Natural killer cell (primary cell): ENCODE data around the gene KCNJ5. TPM values are rescaled to one million over a fixed set of nuclear protein-coding genes. Genes with fewer than 3 reads are reported as not detected.

Experiments
- ATAC-seq, 3 donors: fragments of 150-1000 bp in 2 of 3; fragments of 200-7000 bp in 1 of 3; cut with Tn5 transposase; 1 replicate in 1 of 3; 2 replicates in 2 of 3; pipeline ENCODE4 v1.10.0; 2021; ENCODE audit warnings: mild to moderate bottlenecking in 2 of 3, moderate library complexity in 2 of 3
- DNase-seq, 2 donors: peaks; one replicate each; pipeline versions ENCODE4 v3.0.0 to v3.0.0-alpha.2; 2013 to 2021; ENCODE audit warnings: mixed read lengths in 1 of 2
- H3K27ac ChIP-seq: one replicate; pipeline ENCODE4 v1.5.1; 2013; ENCODE audit warnings: mild to moderate bottlenecking, low read length
- H3K27me3 ChIP-seq: one replicate; pipeline ENCODE4 v1.6.1; 2013; ENCODE audit warnings: low read length; ENCODE audit not compliant: control insufficient read depth, insufficient read depth
- H3K36me3 ChIP-seq: one replicate; pipeline ENCODE4 v1.6.1; 2013; ENCODE audit warnings: low read length; ENCODE audit not compliant: control insufficient read depth, insufficient read depth
- H3K4me1 ChIP-seq: one replicate; pipeline ENCODE4 v1.6.1; 2013; ENCODE audit warnings: low read length; ENCODE audit not compliant: control insufficient read depth, insufficient read depth
- H3K4me3 ChIP-seq: one replicate; pipeline ENCODE4 v1.5.1; 2013; ENCODE audit warnings: low read length
- H3K9me3 ChIP-seq: one replicate; pipeline ENCODE4 v1.6.1; 2013; ENCODE audit warnings: low read length; ENCODE audit not compliant: control insufficient read depth, insufficient read depth
- H3K27ac Mint-ChIP-seq, 2 donors: one replicate each; pipeline ENCODE4 v1.8.0; 2022; ENCODE audit warnings: mild to moderate bottlenecking in 2 of 2, mixed read lengths in 2 of 2, moderate library complexity in 1 of 2
- H3K27me3 Mint-ChIP-seq, 2 donors: one replicate each; pipeline ENCODE4 v1.8.0; 2022; ENCODE audit warnings: low read depth in 2 of 2, mixed read lengths in 2 of 2
- H3K36me3 Mint-ChIP-seq: one replicate; pipeline ENCODE4 v1.8.0; 2022; ENCODE audit warnings: mixed read lengths
- H3K4me1 Mint-ChIP-seq, 2 donors: one replicate each; pipeline ENCODE4 v1.8.0; 2022; ENCODE audit warnings: mixed read lengths in 2 of 2
- H3K4me3 Mint-ChIP-seq: one replicate; pipeline ENCODE4 v1.8.0; 2022; ENCODE audit warnings: mild to moderate bottlenecking, moderate library complexity, mixed read lengths
- H3K9me3 Mint-ChIP-seq, 2 donors: one replicate each; pipeline ENCODE4 v1.8.0; 2022; ENCODE audit warnings: mixed read lengths in 2 of 2
- WGBS: methylation state at CpG from one replicate; pipeline ENCODE4 v1.1.7; 2013; ENCODE audit warnings: missing lambda C conversion rate; ENCODE audit not compliant: insufficient coverage; 5-methylcytosine and 5-hydroxymethylcytosine counted together
- intact Hi-C: fragments of 100-400 bp; cut with micrococcal nuclease; formaldehyde crosslinking; loops from one replicate; pipeline ENCODE4 v1.14.2; 2022
- total RNA-seq, 4 donors: library from RNA; stranded (reverse); fragments of 120-200 nt in 1 of 4; gene quantifications; one replicate each; pipeline versions ENCODE4 v1.2.3 to v1.2.4, GENCODE V29; 2013 to 2022
- TF ChIP-seq, protein P1 (sequence below): fragments of 200-600 bp; IDR thresholded peaks from one replicate; pipeline ENCODE4 v1.8.0; 2022; ENCODE audit warnings: antibody characterized with exemption

KCNJ5 gene
- total RNA-seq, 3 donors from 2014 or later (not counting 1 experiment from before 2014, with no cell fraction given) = 0.09 to 0.18 (median 0.15) TPM

DNA sequence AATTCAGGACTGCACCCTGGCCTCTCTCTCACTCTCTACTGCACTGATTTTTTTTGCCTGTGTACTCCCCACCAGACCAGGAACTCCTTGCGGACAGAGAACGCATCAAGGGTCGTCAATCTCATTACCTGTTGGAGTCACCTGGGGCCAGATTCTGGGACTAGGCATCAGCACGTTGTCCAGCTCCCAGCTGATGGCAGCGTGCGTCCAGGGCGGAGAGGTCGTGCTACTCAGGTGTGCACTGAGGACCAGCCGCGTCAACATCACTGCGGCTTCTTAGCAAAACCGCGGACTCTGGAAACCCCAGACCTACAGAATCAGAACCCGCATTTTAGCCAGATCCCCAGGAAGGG, 13.1 kb downstream of the KCNJ5 start:
- Mint-ChIP-seq H3K4me3 (peak overlapping the region; percentile 36), H3K4me1 (peaks cover 8 to 27% of the 10 kb centered on the region in 2 donors), H3K27me3 (peaks cover 56 to 78% of the 10 kb centered on the region in 2 donors), H3K9me3 (no peaks in the 10 kb centered on the region), H3K36me3 (no peaks in the 10 kb centered on the region), H3K27ac (no peak overlapping the region)
- Histone ChIP-seq H3K4me3 (no peak overlapping the region), H3K27me3 (peaks cover 30% of the 10 kb centered on the region), H3K27ac (no peak overlapping the region), H3K36me3 (no peaks in the 10 kb centered on the region), H3K9me3 (no peaks in the 10 kb centered on the region), H3K4me1 (peaks cover 31% of the 10 kb centered on the region)
- no peak for DNase-seq
- ATAC-seq = no peak
- 70% methylated on average over 14 of the region's 14 CpGs for WGBS
- TF ChIP-seq, protein P1, sequence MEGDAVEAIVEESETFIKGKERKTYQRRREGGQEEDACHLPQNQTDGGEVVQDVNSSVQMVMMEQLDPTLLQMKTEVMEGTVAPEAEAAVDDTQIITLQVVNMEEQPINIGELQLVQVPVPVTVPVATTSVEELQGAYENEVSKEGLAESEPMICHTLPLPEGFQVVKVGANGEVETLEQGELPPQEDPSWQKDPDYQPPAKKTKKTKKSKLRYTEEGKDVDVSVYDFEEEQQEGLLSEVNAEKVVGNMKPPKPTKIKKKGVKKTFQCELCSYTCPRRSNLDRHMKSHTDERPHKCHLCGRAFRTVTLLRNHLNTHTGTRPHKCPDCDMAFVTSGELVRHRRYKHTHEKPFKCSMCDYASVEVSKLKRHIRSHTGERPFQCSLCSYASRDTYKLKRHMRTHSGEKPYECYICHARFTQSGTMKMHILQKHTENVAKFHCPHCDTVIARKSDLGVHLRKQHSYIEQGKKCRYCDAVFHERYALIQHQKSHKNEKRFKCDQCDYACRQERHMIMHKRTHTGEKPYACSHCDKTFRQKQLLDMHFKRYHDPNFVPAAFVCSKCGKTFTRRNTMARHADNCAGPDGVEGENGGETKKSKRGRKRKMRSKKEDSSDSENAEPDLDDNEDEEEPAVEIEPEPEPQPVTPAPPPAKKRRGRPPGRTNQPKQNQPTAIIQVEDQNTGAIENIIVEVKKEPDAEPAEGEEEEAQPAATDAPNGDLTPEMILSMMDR = no peak
- intact Hi-C loops = no loop called here

DNA sequence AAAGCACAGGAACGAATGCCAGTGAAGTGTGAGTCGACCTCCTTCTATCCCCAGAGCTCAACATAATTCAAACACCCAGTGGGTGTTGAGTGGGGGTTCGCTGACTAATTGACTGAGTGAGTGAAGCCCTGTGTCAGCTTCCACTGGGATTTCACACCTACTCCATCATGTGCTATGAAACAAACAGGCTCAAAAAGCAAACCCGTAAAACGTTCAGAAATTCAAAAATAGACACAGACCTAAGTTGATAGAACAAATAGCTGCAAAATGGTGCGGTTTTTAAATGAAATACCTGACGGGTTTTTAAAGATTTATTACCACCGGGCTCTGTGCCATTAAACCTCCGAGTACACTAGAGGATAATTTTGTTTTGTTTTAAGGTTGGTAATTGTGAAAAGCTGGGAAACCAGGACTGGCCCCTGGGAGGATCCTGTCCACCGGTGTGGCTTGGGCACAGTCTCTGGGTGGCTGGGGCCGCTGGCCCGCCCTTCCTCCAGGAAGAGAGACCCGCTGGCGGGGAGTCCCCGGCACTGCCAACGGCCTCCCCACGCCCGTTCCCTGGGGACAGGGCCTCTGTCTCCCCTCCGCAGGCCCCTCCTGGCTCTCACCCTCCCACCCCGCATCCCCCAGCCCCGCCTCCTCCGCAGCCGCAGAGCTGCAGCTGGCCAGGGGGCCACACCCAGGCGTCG, 13.6 kb downstream of the KCNJ5 start:
- DNase-seq (no peak), ATAC-seq (peak; percentile 9 to 36 (median 21))
- intact Hi-C loops = no loop called here
- H3K4me1 Mint-ChIP-seq = peaks cover 8 to 27% of the 10 kb centered on the region in 2 donors
- H3K4me3 ChIP-seq = peak overlapping the region; percentile 38
- peaks cover 31% of the 10 kb centered on the region for H3K27me3 ChIP-seq
- H3K4me3 Mint-ChIP-seq = peak overlapping the region; percentile 59
- no peak overlapping the region for H3K27ac Mint-ChIP-seq
- H3K9me3 Mint-ChIP-seq = no peaks in the 10 kb centered on the region
- WGBS = 5% methylated on average over 21 of the region's 25 CpGs
- H3K27ac ChIP-seq = no peak overlapping the region
- no peaks in the 10 kb centered on the region for H3K36me3 ChIP-seq
- peaks cover 57 to 80% of the 10 kb centered on the region in 2 donors for H3K27me3 Mint-ChIP-seq
- peaks cover 31% of the 10 kb centered on the region for H3K4me1 ChIP-seq
- H3K9me3 ChIP-seq = no peaks in the 10 kb centered on the region
- TF ChIP-seq, protein P1 = no peak
- no peaks in the 10 kb centered on the region for H3K36me3 Mint-ChIP-seq

DNA sequence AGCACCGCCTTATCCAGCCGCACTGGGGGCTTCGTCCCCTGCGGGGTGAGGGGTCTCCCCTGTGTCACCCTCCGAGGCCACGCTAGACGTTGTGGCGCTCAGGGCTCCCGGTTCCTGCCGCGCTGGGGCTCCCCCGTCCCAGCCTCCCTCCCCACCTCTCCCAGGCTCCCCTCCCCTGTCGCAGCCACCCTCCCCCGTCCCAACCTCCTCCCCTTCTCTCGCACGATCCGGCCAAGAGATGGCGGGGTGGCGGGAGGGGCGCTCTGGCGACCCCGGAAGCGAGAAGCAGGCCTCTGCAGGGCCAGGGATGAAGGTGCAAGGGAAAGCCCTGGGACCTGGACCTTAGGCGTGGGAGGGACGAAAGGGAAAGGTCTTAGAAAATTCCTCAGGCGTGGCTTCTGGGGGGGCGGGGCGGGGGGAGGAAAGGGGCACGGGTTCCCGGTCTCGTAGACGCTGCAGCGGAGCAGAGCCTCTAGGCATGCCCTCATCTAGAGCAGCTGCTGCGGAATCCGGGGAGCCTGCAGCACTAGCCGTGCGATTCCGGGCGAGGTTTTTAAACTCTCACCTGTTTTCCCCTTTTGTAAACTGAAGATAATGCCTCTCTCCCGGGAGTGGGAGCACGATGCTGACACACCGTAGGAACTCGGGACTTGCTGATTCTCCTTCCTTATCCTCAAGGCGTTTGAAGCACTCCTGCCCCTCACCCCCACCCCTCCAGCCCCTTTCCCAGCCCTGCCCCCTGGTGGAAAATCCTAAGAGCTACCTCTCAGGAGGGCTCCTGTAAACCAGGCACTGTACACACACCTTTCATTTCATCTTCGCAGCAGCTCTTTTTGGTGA, 14.4 kb downstream of the KCNJ5 start:
- ATAC-seq (peak; percentile 47 to 63 (median 59)), DNase-seq (peak in 1 of 2 donors; percentile 69)
- Mint-ChIP-seq H3K9me3 (no peaks in the 10 kb centered on the region), H3K27ac (no peak overlapping the region), H3K36me3 (no peaks in the 10 kb centered on the region), H3K4me1 (peaks cover 8 to 27% of the 10 kb centered on the region in 2 donors), H3K4me3 (peak overlapping the region; percentile 85), H3K27me3 (peaks cover 51 to 83% of the 10 kb centered on the region in 2 donors)
- Histone ChIP-seq H3K27ac (no peak overlapping the region), H3K4me3 (peak overlapping the region; percentile 38), H3K27me3 (peaks cover 31% of the 10 kb centered on the region), H3K4me1 (peaks cover 31% of the 10 kb centered on the region), H3K36me3 (no peaks in the 10 kb centered on the region), H3K9me3 (no peaks in the 10 kb centered on the region)
- intact Hi-C loops = no loop called here
- TF ChIP-seq, protein P1 = no peak
- 3% methylated on average over 40 of the region's 45 CpGs for WGBS
